Activated CD8-positive, alpha-beta memory T cell treated with anti-CD3 and anti-CD28 coated beads, Interleukin-2, amount 50 U/mL, for 24 hours (primary cell): ENCODE data around the gene LY6G5B.

Source experiments
- DNase-seq: peaks from one replicate; pipeline ENCODE4 v3.0.0-alpha.2; 2020; ENCODE audit errors: extremely low read depth

LY6G5B gene

DNA sequence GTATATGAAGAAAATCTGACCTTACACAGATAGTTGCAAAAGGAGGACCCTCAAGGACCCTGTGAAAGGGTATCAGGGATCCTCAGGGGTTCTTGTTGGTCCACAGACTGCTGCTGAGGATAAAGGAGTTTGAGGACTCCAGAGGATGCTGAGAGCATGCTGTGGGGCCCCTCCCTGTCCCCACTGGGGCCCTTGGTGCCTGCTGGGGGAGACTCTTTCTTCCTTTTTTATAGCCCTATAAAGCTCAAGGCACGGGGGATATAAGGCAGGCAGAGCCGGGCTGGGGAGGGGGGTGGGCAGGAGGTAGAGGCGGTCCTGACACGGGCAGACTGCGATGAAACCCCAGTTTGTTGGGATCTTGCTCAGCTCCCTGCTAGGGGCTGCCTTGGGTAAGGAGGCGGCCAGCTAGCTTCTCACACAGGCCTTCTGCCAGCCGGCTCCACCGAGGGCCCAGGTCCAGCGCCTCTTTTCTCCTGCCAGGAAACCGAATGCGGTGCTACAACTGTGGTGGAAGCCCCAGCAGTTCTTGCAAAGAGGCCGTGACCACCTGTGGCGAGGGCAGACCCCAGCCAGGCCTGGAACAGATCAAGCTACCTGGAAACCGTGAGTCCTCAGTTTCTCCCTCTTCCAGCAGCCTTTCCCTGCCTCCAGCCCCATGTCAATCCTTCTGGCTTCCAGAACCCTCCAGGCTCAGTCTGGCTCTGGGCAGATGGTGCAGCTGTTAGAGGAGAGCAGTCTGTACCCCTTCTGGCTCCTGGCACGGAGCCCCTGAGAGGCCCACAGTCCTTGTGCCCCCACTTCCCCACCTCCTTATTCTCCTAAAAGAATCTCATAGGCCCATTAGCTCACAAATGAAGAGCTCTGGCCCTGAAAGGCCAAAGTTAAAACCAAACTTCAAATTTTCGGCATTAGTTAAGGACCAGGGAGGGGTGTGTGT is 45.5 kb downstream of the LY6G5B start, which contains the start of gene LY6G6D:
TSS of gene LY6G6D (plus strand) at position 327 of the 937 bp plus-strand sequence. CDS start at position 335, 8 bp downstream.
- DNase-seq: no peak

DNA sequence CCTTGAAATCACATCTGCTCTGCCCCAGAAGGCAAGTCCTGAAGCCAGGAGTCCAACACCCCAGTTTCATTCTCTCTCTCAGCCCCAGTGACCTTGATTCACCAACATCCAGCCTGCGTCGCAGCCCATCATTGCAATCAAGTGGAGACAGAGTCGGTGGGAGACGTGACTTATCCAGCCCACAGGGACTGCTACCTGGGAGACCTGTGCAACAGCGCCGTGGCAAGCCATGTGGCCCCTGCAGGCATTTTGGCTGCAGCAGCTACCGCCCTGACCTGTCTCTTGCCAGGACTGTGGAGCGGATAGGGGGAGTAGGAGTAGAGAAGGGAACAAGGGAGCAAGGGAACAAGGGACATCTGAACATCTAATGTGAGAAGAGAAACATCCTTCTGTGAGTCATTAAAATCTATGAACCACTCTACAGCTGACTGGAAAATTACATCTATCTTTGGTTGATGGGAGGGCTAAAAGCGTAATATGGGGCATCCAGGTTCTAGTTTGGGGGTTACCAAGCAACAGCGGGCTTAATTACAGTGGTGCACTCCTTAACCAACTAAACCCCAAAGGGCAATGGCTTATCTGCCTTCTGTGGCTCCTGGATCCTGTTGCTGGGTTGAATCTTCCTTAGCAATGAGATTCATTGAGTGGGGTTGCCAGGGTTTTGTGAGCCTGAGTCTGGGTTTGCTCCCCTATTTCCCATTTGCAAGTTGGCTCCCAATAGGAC is 47.9 kb downstream of the LY6G5B start:
- no peak for DNase-seq

GRCh38 chr6:31718265-31718664 is 48.5 kb downstream of the LY6G5B start:
- no peak for DNase-seq

DNA sequence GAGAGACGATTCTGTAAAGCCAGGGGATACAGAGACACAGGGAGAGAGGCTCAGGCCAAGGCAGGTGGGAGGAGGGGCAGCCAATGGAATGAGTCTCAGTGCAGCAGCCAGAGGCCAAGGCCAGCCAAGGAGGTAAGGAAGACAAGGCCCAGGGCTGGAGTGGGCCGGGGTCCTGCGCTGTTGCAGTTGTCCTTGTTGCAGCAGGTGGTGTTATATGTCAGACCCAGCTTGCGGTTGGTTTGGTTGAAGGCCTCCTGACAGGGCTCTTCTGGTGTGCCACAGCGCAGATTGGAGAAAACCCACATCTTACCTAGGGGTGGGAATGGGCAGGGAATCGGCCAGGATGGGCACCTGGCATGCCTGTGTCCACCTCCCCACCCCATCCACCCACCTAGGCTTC is 49.2 kb downstream of the LY6G5B start:
- no peak for DNase-seq

DNA sequence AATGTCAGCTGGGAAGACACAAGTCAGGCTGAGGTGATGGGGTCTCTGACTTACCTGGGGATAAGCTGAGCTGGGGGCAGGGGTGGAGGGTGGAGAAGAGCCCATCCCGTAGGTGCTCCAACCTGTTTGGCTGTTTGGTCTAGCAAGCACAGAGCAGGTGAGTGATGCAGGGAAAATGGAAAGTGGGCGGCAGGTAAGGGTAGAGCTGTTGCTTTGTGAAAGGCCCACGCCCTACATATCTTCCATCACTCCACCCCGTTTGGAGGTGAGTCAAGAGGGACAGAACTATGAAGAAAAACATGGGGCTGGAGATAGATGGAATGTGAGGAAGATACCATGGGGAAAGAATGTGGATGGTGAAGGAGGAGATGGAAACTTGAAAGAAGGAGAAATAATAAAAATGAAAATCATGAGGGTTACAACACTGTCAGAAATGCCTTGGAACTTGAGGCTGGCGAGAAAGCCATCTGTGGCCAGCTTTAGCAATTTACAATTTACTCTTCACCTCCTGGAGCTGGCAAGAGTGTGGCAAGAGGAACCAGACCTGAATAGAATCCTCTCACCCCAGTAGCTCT is 50.5 kb downstream of the LY6G5B start:
- DNase-seq: no peak

DNA sequence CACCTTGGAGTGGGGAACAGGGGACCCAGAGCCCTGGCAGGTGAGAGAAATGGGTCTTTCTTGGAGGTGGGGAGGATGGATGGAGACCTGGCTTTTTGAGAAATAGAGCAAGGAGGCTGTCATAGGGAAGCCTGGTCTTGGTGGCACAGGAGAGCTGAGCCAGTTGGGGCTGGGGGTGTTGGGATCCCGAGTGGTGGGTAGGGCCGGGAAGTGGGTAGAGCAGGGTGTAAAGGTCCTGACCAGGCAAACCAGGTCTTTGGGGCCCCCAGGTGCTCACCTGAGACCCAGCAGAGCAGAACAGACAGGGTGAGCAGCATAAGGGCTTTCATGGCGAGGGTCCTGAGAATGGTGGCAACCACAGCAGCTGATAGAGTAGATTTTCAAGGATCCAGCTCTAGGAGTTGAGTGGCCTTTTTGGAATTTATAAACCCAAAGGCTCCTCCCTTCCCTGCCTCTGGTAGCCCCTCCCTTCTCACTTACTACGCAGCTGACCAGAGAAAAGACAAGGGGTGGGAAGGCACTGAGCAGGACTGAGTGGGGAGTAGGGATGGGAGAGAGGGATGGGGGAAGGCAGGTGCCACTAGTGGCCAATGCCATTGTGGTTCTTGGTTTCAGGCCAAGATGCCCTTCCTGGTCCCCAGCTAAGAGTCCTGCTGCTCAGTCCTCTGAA is 51.7 kb downstream of the LY6G5B start, which contains the start of gene LY6G6C:
TSS of gene LY6G6C (minus strand) at position 396 of the 670 bp plus-strand sequence. CDS start at position 329, 67 bp downstream.
- DNase-seq: no peak

- DNase-seq: no peak
These were observed 52.4 kb downstream of the LY6G5B start for GRCh38 chr6:31722173-31722572.
